H1 (cell line): ENCODE data around the gene ZNF763.

Source experiments
- ASH2L ChIP-seq: fragments of 200-600, 300-600 bp; sonication (generic); IDR thresholded peaks from one replicate; pipeline ENCODE4 v1.7.1; 2017; ENCODE audit warnings: low read length
- CHD1 ChIP-seq: IDR thresholded peaks from 2 replicates; pipeline ENCODE4 v1.6.1; 2012; ENCODE audit warnings: low read depth, low read length, improper control_type of control experiment
- CHD2 ChIP-seq: IDR thresholded peaks from 2 replicates; pipeline ENCODE4 v1.6.1; 2012; ENCODE audit warnings: low read length, improper control_type of control experiment
- CREB1 ChIP-seq: IDR thresholded peaks from 2 replicates; pipeline ENCODE4 v1.6.1; 2012; ENCODE audit warnings: inconsistent platforms
- CTCF ChIP-seq, 3 experiments: IDR thresholded peaks; 1 replicate in 2 of 3; 2 replicates in 1 of 3; pipeline versions ENCODE4 v1.5.1 to v1.6.1; 2011; ENCODE audit warnings: low read length in 3 of 3, mild to moderate bottlenecking in 3 of 3, inconsistent platforms in 2 of 3, low read depth in 1 of 3, moderate library complexity in 1 of 3; ENCODE audit not compliant: insufficient read depth in 1 of 3; ENCODE audit errors: control extremely low read depth in 1 of 3
- GABPA ChIP-seq: IDR thresholded peaks from 2 replicates; pipeline ENCODE4 v1.6.1; 2011; ENCODE audit warnings: mild to moderate bottlenecking, low read length, moderate library complexity, borderline replicate concordance; ENCODE audit not compliant: insufficient read depth
- HDAC6 ChIP-seq: IDR thresholded peaks from one replicate; pipeline ENCODE4 v1.7.1; 2012; ENCODE audit warnings: low read depth, mild to moderate bottlenecking, inconsistent platforms, low read length, moderate library complexity
- JUN ChIP-seq: IDR thresholded peaks from 2 replicates; pipeline ENCODE4 v1.6.1; 2011; ENCODE audit warnings: low read depth, mild to moderate bottlenecking, improper control_type of control experiment, low read length
- POLR2A ChIP-seq, 2 experiments: IDR thresholded peaks; 1 replicate in 1 of 2; 2 replicates in 1 of 2; pipeline ENCODE4 v1.6.1; 2011; ENCODE audit warnings: low read depth in 2 of 2, low read length in 2 of 2, mild to moderate bottlenecking in 2 of 2; ENCODE audit errors: control extremely low read depth in 1 of 2
- POLR2AphosphoS5 ChIP-seq: IDR thresholded peaks from 2 replicates; pipeline ENCODE4 v1.6.1; 2011; ENCODE audit warnings: low read depth, low read length
- TAF1 ChIP-seq: IDR thresholded peaks from 2 replicates; pipeline ENCODE4 v1.6.1; 2011; ENCODE audit warnings: mild to moderate bottlenecking, low read depth, low read length
- USF2 ChIP-seq: IDR thresholded peaks from 2 replicates; pipeline ENCODE4 v1.6.1; 2011; ENCODE audit warnings: low read length, improper control_type of control experiment
- YY1 ChIP-seq: IDR thresholded peaks from 2 replicates; pipeline ENCODE4 v1.6.1; 2011; ENCODE audit warnings: low read depth, mild to moderate bottlenecking, low read length
- ZNF274 ChIP-seq: IDR thresholded peaks from 2 replicates; pipeline ENCODE4 v1.7.0; 2012; ENCODE audit warnings: low read length, borderline replicate concordance; ENCODE audit errors: extremely low read depth

GRCh38 chr19:11949201-11949600 lies 15.6 kb upstream of the ZNF763 start:
- no peak for TF ChIP-seq GABPA
- TF ChIP-seq CTCF (IDR thresholded peaks at IDR 0.05; ENCODE audit: control extremely low read depth in 1 of 3, insufficient read depth in 1 of 3, low read depth in 1 of 3, low read length in 3 of 3), result no peak
- TF ChIP-seq JUN, result no peak
- TF ChIP-seq USF2, result no peak
- no peak for TF ChIP-seq CREB1
- TF ChIP-seq HDAC6, result no peak
- TF ChIP-seq CHD2, result no peak
- TF ChIP-seq ASH2L, result no peak
- TF ChIP-seq TAF1, result no peak
- no peak for TF ChIP-seq CHD1
- TF ChIP-seq POLR2AphosphoS5, result no peak
- TF ChIP-seq POLR2A (IDR thresholded peaks at IDR 0.05; ENCODE audit: control extremely low read depth in 1 of 2, low read depth in 2 of 2, low read length in 2 of 2), result no peak
- TF ChIP-seq ZNF274, result no peak; the same call in none of the 2 replicates
- TF ChIP-seq YY1, result no peak
